ENCODE results near the gene BANF2. TPM values are rescaled to one million over a fixed set of nuclear protein-coding genes. Genes with fewer than 3 reads are reported as not detected.

The BANF2 gene
- polyA plus RNA-seq, 1 of the 3 experiments (the other 2 are of a cell fraction): not detected

DNA sequence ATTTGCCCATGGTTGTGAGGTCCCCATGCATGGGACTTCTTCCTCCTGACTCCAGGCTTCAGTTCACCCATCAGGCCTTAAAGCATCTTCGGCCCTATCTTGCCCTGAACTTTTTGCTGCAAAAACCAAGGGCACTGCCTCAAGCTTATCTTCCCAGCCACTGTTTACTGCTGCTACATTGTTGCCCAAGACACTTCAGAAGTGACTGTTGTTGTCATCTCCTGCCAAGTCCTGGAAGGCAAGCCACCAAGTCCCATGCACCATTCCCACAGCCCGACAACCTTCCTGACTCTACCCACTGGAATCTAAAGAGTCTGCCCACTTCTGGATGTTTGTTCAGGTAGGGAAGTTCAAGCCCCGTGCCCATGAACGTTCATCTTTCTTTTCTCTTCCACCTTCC lies 12.4 kb downstream of the BANF2 start:
- H3K4me1 ChIP-seq (ENCODE audit: control insufficient read depth in 1 of 2, insufficient read depth in 2 of 2, low read depth in 1 of 2, low read length in 1 of 2): no peaks in the 10 kb centered on the region
- 48% methylated on average over 4 of the region's 4 CpGs for WGBS (ENCODE audit: low lambda C conversion rate)
- H4K20me1 ChIP-seq (ENCODE audit: insufficient read depth): no peaks in the 10 kb centered on the region
- H3K9me3 ChIP-seq: no peaks in the 10 kb centered on the region
- no peaks in the 10 kb centered on the region; the same call in 1 of the 2 replicates for H3K27me3 ChIP-seq (ENCODE audit: insufficient read depth)
- TF ChIP-seq RXRA (IDR thresholded peaks at IDR 0.05; ENCODE audit: borderline replicate concordance, low read depth): no peak
- TF ChIP-seq MEF2A (IDR thresholded peaks at IDR 0.05; ENCODE audit: borderline replicate concordance, low read depth): no peak
- TF ChIP-seq FOXM1 (IDR thresholded peaks at IDR 0.05; ENCODE audit: low read depth): no peak
- TF ChIP-seq SMC3 (IDR thresholded peaks at IDR 0.05; ENCODE audit: low read depth, low read length): no peak
- TF ChIP-seq GABPA (IDR thresholded peaks at IDR 0.05; ENCODE audit: low read depth): no peak
- no peak for TF ChIP-seq RCOR1 (IDR thresholded peaks at IDR 0.05; ENCODE audit: low read length)
- TF ChIP-seq RAD21 (IDR thresholded peaks at IDR 0.05; ENCODE audit: low read length): no peak
- no peak for TF ChIP-seq EZH2phosphoT487 (IDR thresholded peaks at IDR 0.05; ENCODE audit: borderline replicate concordance, low read depth)
- H3K9me2 ChIP-seq: no peaks in the 10 kb centered on the region
- POLR2A ChIA-PET: no interaction called here
- H3K4me2 ChIP-seq: no peak overlapping the region
- no peak overlapping the region for H3K9ac ChIP-seq
- no peaks in the 10 kb centered on the region for H3K36me3 ChIP-seq (replicated peaks in 1 of 2; ENCODE audit: control insufficient read depth in 1 of 2, insufficient read depth in 2 of 2, low read length in 1 of 2)
- H3F3A ChIP-seq (replicated peaks; ENCODE audit: insufficient read depth): no peaks in the 10 kb centered on the region
- H3K4me3 ChIP-seq (ENCODE audit: low read depth in 2 of 2, low read length in 1 of 2): no peak overlapping the region
- H3K27ac ChIP-seq (ENCODE audit: low read depth in 2 of 2, low read length in 1 of 2): no peak overlapping the region
- DNase-seq: no peak
- CTCF ChIA-PET: interaction anchor here (1.1 kb wide), 1 partner anchor 18 kb away, joined by 3 read pairs; no protein-coding TSS in a partner anchor
- H2AFZ ChIP-seq (ENCODE audit: low read depth): no peak overlapping the region
- H3K79me2 ChIP-seq (ENCODE audit: insufficient read depth): no peaks in the 10 kb centered on the region

DNA sequence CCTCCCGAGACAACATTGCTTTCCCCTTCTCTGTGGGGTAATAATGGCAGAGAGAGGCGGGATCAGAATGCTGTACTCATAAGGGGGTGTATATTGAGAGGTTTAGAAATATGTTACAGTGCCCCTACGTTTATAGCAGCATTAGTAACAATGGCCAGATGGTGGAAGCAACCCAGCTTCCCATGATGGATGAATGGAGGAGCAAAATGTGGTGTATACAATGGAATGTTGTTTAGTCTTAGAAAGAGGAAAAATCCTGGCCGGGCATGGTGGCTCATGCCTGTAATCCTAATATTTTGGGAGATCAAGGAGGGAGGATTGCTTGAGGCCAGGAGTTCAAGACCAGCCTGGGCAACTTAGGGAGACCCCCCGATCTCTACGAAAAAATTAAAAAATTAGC lies 12.9 kb downstream of the BANF2 start:
- 46% methylated on average over 6 of the region's 6 CpGs for WGBS (ENCODE audit: low lambda C conversion rate)
- no peaks in the 10 kb centered on the region for H3K36me3 ChIP-seq (replicated peaks in 1 of 2; ENCODE audit: control insufficient read depth in 1 of 2, insufficient read depth in 2 of 2, low read length in 1 of 2)

More for the DNA sequence above, 12.9 kb downstream of the BANF2 start:
- Histone ChIP-seq H2AFZ (ENCODE audit: low read depth) (no peak overlapping the region), H3K79me2 (ENCODE audit: insufficient read depth) (no peaks in the 10 kb centered on the region), H3F3A (replicated peaks; ENCODE audit: insufficient read depth) (no peaks in the 10 kb centered on the region), H3K9ac (no peak overlapping the region), H3K4me1 (ENCODE audit: control insufficient read depth in 1 of 2, insufficient read depth in 2 of 2, low read depth in 1 of 2, low read length in 1 of 2) (no peaks in the 10 kb centered on the region), H3K9me2 (no peaks in the 10 kb centered on the region), H3K27ac (ENCODE audit: low read depth in 2 of 2, low read length in 1 of 2) (no peak overlapping the region), H3K4me2 (no peak overlapping the region), H4K20me1 (ENCODE audit: insufficient read depth) (no peaks in the 10 kb centered on the region), H3K27me3 (ENCODE audit: insufficient read depth) (no peaks in the 10 kb centered on the region; the same call in 1 of the 2 replicates), H3K4me3 (ENCODE audit: low read depth in 2 of 2, low read length in 1 of 2) (no peak overlapping the region), H3K9me3 (no peaks in the 10 kb centered on the region)
- no peak for TF ChIP-seq YY1 (IDR thresholded peaks at IDR 0.05; ENCODE audit: low read depth)
- TF ChIP-seq FOXM1 (IDR thresholded peaks at IDR 0.05; ENCODE audit: low read depth): no peak
- TF ChIP-seq RAD21 (IDR thresholded peaks at IDR 0.05; ENCODE audit: low read length): no peak
- no peak for TF ChIP-seq FOSL2 (IDR thresholded peaks at IDR 0.05; ENCODE audit: borderline replicate concordance, low read depth)
- no peak for TF ChIP-seq JUND (IDR thresholded peaks at IDR 0.05)
- TF ChIP-seq SMC3 (IDR thresholded peaks at IDR 0.05; ENCODE audit: low read depth, low read length): no peak
- no peak for TF ChIP-seq RFX5 (IDR thresholded peaks at IDR 0.05; ENCODE audit: low read length)
- TF ChIP-seq, protein P1, sequence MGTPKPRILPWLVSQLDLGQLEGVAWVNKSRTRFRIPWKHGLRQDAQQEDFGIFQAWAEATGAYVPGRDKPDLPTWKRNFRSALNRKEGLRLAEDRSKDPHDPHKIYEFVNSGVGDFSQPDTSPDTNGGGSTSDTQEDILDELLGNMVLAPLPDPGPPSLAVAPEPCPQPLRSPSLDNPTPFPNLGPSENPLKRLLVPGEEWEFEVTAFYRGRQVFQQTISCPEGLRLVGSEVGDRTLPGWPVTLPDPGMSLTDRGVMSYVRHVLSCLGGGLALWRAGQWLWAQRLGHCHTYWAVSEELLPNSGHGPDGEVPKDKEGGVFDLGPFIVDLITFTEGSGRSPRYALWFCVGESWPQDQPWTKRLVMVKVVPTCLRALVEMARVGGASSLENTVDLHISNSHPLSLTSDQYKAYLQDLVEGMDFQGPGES (IDR thresholded peaks at IDR 0.05; ENCODE audit: low read depth, low read length): no peak
- TF ChIP-seq CHD2 (IDR thresholded peaks at IDR 0.05; ENCODE audit: low read length, partially characterized antibody): no peak
- no peak for TF ChIP-seq GABPA (IDR thresholded peaks at IDR 0.05; ENCODE audit: low read depth)
- TF ChIP-seq EP300 (IDR thresholded peaks at IDR 0.05; ENCODE audit: borderline replicate concordance in 1 of 2, low read depth in 1 of 2, low read length in 1 of 2): no peak
- TF ChIP-seq TAF1 (IDR thresholded peaks at IDR 0.05; ENCODE audit: borderline replicate concordance, low read depth, low read length): no peak
- TF ChIP-seq EZH2phosphoT487 (IDR thresholded peaks at IDR 0.05; ENCODE audit: borderline replicate concordance, low read depth): no peak
- TF ChIP-seq MXI1 (IDR thresholded peaks at IDR 0.05; ENCODE audit: low read depth, low read length): no peak
- no peak for TF ChIP-seq NFIC (IDR thresholded peaks at IDR 0.05; ENCODE audit: borderline replicate concordance)
- TF ChIP-seq SIN3A (IDR thresholded peaks at IDR 0.05; ENCODE audit: borderline replicate concordance, low read depth, low read length): no peak
- TF ChIP-seq, protein P2, sequence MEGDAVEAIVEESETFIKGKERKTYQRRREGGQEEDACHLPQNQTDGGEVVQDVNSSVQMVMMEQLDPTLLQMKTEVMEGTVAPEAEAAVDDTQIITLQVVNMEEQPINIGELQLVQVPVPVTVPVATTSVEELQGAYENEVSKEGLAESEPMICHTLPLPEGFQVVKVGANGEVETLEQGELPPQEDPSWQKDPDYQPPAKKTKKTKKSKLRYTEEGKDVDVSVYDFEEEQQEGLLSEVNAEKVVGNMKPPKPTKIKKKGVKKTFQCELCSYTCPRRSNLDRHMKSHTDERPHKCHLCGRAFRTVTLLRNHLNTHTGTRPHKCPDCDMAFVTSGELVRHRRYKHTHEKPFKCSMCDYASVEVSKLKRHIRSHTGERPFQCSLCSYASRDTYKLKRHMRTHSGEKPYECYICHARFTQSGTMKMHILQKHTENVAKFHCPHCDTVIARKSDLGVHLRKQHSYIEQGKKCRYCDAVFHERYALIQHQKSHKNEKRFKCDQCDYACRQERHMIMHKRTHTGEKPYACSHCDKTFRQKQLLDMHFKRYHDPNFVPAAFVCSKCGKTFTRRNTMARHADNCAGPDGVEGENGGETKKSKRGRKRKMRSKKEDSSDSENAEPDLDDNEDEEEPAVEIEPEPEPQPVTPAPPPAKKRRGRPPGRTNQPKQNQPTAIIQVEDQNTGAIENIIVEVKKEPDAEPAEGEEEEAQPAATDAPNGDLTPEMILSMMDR (IDR thresholded peaks at IDR 0.05): no peak
- no peak for TF ChIP-seq RXRA (IDR thresholded peaks at IDR 0.05; ENCODE audit: borderline replicate concordance, low read depth)
- no peak for TF ChIP-seq NRF1 (IDR thresholded peaks at IDR 0.05; ENCODE audit: low read depth, low read length)
- TF ChIP-seq FOXJ3 (CRISPR knock-in tag; IDR thresholded peaks at IDR 0.05): no peak
- no peak for DNase-seq
- POLR2A ChIA-PET: no interaction called here
- CTCF ChIA-PET: interaction anchor here (0.6 to 1.1 kb wide), 2 partner anchors 18 to 178 kb away, joined by 3 read pairs; no protein-coding TSS in a partner anchor
